HG03354 (cell line): Measurements from ENCODE around the gene GRIP1.
A peak's percentile ranks its signal among the peaks of the same experiment; 100 is the strongest.

Experiments
- ATAC-seq: cut with Tn5 transposase; IDR thresholded peaks from one replicate; pipeline ENCODE4 v1.9.1; 2021; ENCODE audit warnings: mild to moderate bottlenecking; ENCODE audit not compliant: unreplicated experiment, poor library complexity, severe bottlenecking

The GRIP1 gene

DNA sequence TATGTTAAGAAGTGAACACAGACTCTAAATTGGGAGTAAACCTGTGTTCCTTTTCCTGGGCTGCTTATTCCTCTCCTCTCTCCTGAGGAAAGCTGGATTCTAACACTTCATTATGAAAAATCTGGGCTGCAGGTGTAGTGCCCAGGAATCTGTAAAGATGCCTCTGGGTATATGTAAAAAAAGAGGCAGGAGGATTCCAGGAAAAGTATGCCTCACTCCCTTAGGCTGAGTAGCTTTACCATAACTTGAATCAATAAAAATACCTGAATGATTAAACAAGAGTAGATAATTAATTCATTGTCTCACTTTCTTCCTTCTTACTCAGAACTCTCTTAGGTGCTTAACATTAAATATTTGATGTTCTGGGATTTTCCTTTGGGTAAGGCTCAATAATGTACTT, 185.1 kb downstream of the GRIP1 start:
- ATAC-seq = no peak

- no peak for ATAC-seq
Measured at GRCh38 chr12:66491853-66492252, 187.0 kb downstream of the GRIP1 start.

DNA sequence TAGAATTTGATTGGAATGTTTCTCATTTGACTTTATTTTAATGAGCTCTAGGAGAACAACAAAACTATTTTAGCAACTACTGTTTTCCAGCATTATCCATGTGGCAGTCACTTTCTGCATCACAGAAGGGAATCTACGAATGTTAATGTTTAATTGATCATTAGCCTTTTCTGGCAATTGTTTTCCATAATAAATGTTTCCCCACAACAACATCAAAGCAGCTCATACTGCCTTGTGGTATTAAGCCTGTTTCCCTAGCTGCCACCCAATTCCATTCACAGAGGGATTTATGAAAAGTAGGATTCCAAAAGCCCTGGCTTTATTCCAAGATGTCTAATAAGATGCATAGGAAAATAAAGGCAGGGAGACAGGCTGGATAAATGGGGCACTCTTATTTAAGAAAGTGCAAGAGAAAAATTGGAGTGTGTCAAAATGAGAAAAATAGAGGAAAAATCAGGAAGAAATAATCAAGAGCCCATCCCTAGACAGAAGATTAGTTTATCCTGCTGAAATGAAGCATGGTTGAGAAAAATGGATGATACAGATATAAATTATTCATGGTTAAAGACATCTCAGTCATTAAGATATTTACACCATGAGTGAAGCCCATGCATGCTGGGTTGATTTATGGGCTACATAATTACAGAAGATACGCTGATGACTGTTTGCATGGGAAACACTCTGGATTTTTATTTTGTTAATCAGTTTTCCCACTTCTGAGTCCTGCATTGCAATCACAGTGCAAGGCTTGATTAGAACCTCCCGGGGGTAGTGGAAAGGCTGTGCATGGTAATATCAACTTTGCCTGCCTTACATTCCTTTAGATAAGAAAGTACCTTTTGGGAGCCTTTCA, 196.3 kb downstream of the GRIP1 start:
- ATAC-seq = no peak

GRCh38 chr12:66467932-66468331, 210.9 kb downstream of the GRIP1 start:
- no peak for ATAC-seq

- ATAC-seq = no peak
Measured at GRCh38 chr12:66461331-66461730, 217.5 kb downstream of the GRIP1 start.

- no peak for ATAC-seq
Measured at GRCh38 chr12:66459944-66460482, 218.9 kb downstream of the GRIP1 start.

DNA sequence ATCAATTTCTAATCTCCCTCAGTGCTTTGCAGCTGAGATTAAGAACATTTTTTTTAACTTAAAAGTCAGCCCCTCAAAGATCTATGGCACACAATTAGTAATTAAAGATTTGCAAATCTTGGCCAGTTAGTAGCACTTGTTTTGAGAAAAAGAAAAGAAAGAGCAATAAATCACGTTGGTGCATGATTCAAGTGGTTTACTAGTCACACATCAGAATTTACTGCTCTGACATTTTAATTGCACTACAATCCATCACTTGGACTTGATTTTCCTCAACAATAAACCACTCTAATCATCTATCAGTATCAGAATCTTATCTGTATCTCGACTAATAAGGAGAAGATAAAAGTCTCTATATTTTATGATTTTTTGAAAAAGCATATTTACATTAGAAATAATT, 222.3 kb downstream of the GRIP1 start:
- no peak for ATAC-seq

DNA sequence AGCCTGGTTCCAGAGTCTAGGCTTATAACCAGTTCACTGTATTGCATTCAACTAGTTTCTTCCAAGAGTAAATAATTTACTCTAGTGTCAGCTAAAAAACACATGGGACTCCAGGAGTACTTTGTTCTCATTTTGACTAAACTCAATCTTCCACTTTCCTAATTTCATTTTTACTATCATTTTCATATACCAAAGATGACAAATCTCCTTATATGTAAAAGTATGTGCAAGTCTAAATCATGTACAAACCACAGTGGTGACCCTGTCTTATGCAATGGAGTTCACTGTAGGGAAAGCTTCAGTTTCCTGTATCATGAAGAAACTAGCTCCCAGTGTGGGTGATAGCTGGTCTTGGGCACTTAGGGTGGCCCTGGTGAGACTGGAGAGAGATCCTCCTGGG, 225.0 kb downstream of the GRIP1 start:
- peak; percentile 81 for ATAC-seq

GRCh38 chr12:66453120-66453519, 225.8 kb downstream of the GRIP1 start:
- ATAC-seq = no peak

DNA sequence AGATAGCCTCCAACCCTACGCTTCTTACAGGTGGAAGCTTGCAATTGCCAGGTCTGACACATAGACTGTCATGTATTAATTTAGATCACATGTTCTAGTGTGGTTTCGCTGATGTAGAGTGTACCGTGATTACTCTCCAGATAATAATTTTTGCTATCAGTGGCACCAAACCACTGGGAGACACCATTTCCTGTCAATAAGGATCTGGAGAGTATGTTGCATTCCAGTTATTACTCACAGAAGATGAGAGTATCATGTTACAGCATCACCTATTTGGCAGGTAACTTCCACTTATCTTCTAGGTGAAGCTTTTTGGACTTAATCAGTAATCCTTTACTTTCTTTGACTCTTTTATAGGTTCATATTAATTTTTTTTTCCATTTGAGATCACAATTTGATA, 229.3 kb downstream of the GRIP1 start:
- ATAC-seq = no peak

GRCh38 chr12:66447643-66448042, 231.2 kb downstream of the GRIP1 start:
- no peak for ATAC-seq

DNA sequence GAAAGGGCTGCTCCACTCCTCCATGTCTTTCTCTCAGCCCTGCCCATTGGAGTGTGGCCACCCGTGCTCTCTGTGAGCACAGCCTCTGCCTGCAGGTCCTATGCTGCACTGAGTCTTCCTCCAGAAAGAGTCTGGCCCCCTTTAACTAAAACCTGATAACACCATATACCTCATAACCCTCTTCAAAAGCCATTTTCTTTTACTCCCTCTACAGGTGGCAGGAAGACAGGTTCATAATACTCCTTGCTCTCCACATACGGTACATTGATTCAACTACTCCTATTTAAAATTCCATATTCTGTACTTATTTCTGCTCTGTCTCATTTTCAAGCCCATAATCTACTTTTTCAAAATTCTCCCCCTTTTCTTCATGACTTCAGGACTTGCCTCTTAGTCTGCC, 232.6 kb downstream of the GRIP1 start:
- ATAC-seq = no peak

GRCh38 chr12:66441905-66442559, 236.8 kb downstream of the GRIP1 start:
- no peak for ATAC-seq

- no peak for ATAC-seq
Measured at GRCh38 chr12:66438601-66439000, 240.3 kb downstream of the GRIP1 start.

DNA sequence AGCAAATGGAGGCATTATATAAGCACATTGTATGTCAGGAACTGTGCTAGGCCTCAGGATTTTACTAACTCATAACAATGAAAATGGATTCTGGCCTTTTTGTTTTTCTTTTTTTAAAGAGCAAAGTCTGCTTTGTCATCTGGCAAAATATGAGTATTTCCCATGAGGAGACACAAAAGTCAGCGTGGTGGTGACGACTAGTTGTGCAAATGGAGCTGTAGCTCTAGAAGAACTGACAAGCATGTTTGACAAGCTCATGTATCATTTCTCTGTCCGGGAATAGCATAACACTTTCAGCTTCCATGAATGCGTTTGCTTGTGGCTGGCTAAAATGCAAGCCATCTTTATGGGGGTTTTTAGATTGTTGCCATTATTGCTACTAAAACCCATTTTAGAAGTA, 248.8 kb downstream of the GRIP1 start:
- ATAC-seq = no peak

DNA sequence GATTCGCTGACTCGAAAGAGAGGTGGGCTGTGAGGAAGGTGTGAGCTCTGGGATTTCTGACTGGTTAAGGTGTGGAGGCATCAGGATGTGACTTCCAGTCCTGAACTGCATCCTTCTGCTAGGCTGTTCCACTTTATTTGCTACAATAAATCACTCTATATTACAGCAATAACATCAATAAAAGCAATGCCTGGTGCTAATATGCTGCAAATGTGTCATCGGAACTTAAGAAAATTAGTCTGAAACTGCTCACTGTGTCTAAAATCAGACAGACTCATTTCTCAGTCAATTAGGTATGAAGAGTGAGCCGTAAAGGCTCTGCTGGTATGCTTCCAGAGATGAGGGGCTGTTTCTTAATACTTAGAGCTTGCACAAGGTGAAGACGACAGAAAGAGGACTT, 250.0 kb downstream of the GRIP1 start:
- no peak for ATAC-seq

- ATAC-seq = no peak
Measured at GRCh38 chr12:66428261-66428660, 250.6 kb downstream of the GRIP1 start.

- no peak for ATAC-seq
Measured at GRCh38 chr12:66426696-66427095, 252.2 kb downstream of the GRIP1 start.

DNA sequence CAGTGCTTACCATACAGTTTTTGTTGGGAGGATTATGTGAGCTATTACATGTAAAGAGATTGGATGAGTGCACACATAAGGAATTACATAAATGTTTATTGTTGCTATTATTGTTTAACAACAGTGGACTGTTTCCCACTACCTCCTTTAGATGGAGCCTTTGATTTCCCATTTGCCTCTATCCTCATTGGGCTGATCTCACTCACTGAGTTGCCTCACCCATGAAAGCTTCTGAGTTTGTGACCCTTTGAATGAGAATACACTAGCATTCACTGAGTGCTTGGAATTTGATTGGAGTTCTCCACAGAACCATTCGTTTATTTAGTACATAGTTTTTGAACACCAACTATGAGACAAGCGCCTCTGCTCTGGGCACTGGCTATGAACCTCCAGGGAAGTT, 255.6 kb downstream of the GRIP1 start:
- ATAC-seq = no peak

- ATAC-seq = no peak
Measured at GRCh38 chr12:66418908-66419307, 260.0 kb downstream of the GRIP1 start.

DNA sequence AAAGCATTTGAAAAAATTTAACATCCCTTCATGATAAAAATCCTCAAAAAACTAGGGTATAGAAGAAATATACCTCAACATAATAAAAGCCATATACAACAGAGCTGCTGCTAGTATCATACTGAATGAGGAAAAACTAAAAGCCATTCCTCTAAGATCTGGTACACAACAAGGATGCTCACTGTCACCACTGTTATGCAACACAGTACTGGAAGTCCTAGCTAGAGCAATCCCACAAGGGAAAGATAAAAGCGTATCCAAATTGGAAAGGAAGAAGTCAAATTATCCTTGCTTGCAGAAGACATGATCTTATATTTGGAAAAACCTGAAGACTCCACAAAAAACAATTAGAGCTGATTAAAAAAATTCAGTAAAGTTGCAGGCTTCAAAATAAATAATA, 261.7 kb downstream of the GRIP1 start:
- ATAC-seq = no peak
